ENCODE measurements around the gene HOXB7.

HOXB7 gene

GRCh38 chr17:48606892-48607614, 3.8 kb downstream of the HOXB7 start:
- DNase-seq: no peak

GRCh38 chr17:48605991-48606891, 4.6 kb downstream of the HOXB7 start:
- DNase-seq: no peak

- no peak for DNase-seq
These were observed 5.4 kb downstream of the HOXB7 start for GRCh38 chr17:48605409-48605919.

GRCh38 chr17:48604770-48605329, 6.0 kb downstream of the HOXB7 start, which contains the start of gene HOXB6:
Gene HOXB6 (minus strand): TSS chr17:48604986. CDS start chr17:48598150, 6,836 bp downstream.
- DNase-seq: no peak

GRCh38 chr17:48603959-48604769, 6.7 kb downstream of the HOXB7 start:
- no peak for DNase-seq

- no peak for DNase-seq
These were observed 9.0 kb downstream of the HOXB7 start for GRCh38 chr17:48601539-48602425.

- no peak for DNase-seq
These were observed 9.6 kb downstream of the HOXB7 start for GRCh38 chr17:48601207-48601538.

GRCh38 chr17:48600244-48601098, 10.3 kb downstream of the HOXB7 start:
- no peak for DNase-seq

- DNase-seq: no peak
These were observed 11.5 kb downstream of the HOXB7 start for GRCh38 chr17:48599354-48599753.

- DNase-seq: no peak
These were observed 12.1 kb downstream of the HOXB7 start for GRCh38 chr17:48598736-48599135.

GRCh38 chr17:48597778-48598631, 12.8 kb downstream of the HOXB7 start:
- DNase-seq: no peak

GRCh38 chr17:48597528-48597777, 13.4 kb downstream of the HOXB7 start:
- DNase-seq: no peak

GRCh38 chr17:48596735-48597527, 13.9 kb downstream of the HOXB7 start:
- no peak for DNase-seq

- no peak for DNase-seq
These were observed 14.7 kb downstream of the HOXB7 start for GRCh38 chr17:48596000-48596734.

- no peak for DNase-seq
These were observed 15.4 kb downstream of the HOXB7 start for GRCh38 chr17:48595278-48595999.

GRCh38 chr17:48594538-48595277, 16.1 kb downstream of the HOXB7 start:
- no peak for DNase-seq
